ENCODE data around the gene ALOX5. TPM values are rescaled to one million over a fixed set of nuclear protein-coding genes. Genes with fewer than 3 reads are reported as not detected.

The ALOX5 gene
- total RNA-seq, 1 experiment from 2014 or later = not detected

- Histone ChIP-seq H3K9me3 (ENCODE audit: low read depth, low read length, poor library complexity, severe bottlenecking) (no peaks in the 10 kb centered on the region), H3K4me1 (ENCODE audit: insufficient read depth, low read length, poor library complexity, severe bottlenecking) (no peaks in the 10 kb centered on the region), H3K27me3 (replicated peaks; ENCODE audit: insufficient read depth, low read depth, low read length, poor library complexity) (peaks cover 24% of the 10 kb centered on the region), H3K36me3 (ENCODE audit: insufficient read depth, low read length, poor library complexity, severe bottlenecking) (no peaks in the 10 kb centered on the region), H3K4me3 (ENCODE audit: low read depth, low read length, poor library complexity, severe bottlenecking) (no peak overlapping the region), H3K27ac (ENCODE audit: low read depth, low read length, poor library complexity, severe bottlenecking) (no peak overlapping the region)
- POLR2A ChIA-PET (ENCODE audit: low non-redundant PET) = no interaction called here
- BruUV-seq (replicated peaks) = no TSS peak
- TF ChIP-seq CTCF (conservative IDR thresholded peaks at IDR 0.05; ENCODE audit: low read depth, low read length) = no peak
- DNase-seq (ENCODE audit: low spot score) = no peak
- intact Hi-C loops (cut with micrococcal nuclease; ENCODE audit: unreplicated experiment) = no loop called here
- CTCF ChIA-PET = no interaction called here
These were observed 6.0 kb downstream of the ALOX5 start for GRCh38 chr10:45379891-45380540.

GRCh38 chr10:45380903-45381620 lies 7.0 kb downstream of the ALOX5 start:
- ChIA-PET CTCF (no interaction called here), POLR2A (ENCODE audit: low non-redundant PET) (interaction anchor here (0.6 kb wide), 1 partner anchor 142 kb away, joined by 3 read pairs; no protein-coding TSS in a partner anchor)
- no TSS peak for BruUV-seq (replicated peaks)
- no peak for DNase-seq (ENCODE audit: low spot score)
- Histone ChIP-seq H3K36me3 (ENCODE audit: insufficient read depth, low read length, poor library complexity, severe bottlenecking) (no peaks in the 10 kb centered on the region), H3K27me3 (replicated peaks; ENCODE audit: insufficient read depth, low read depth, low read length, poor library complexity) (peaks cover 14% of the 10 kb centered on the region), H3K27ac (ENCODE audit: low read depth, low read length, poor library complexity, severe bottlenecking) (no peak overlapping the region), H3K9me3 (ENCODE audit: low read depth, low read length, poor library complexity, severe bottlenecking) (no peaks in the 10 kb centered on the region), H3K4me1 (ENCODE audit: insufficient read depth, low read length, poor library complexity, severe bottlenecking) (no peaks in the 10 kb centered on the region), H3K4me3 (ENCODE audit: low read depth, low read length, poor library complexity, severe bottlenecking) (no peak overlapping the region)
- intact Hi-C loops (cut with micrococcal nuclease; ENCODE audit: unreplicated experiment) = no loop called here
- TF ChIP-seq CTCF (conservative IDR thresholded peaks at IDR 0.05; ENCODE audit: low read depth, low read length) (no peak), EZH2 (IDR thresholded peaks at IDR 0.05; ENCODE audit: borderline replicate concordance, low read depth, low read length, poor library complexity, severe bottlenecking) (no peak)

- Histone ChIP-seq H3K4me1 (ENCODE audit: insufficient read depth, low read length, poor library complexity, severe bottlenecking) (no peaks in the 10 kb centered on the region), H3K4me3 (ENCODE audit: low read depth, low read length, poor library complexity, severe bottlenecking) (no peak overlapping the region), H3K27me3 (replicated peaks; ENCODE audit: insufficient read depth, low read depth, low read length, poor library complexity) (peaks cover under 1% of the 10 kb centered on the region), H3K27ac (ENCODE audit: low read depth, low read length, poor library complexity, severe bottlenecking) (no peak overlapping the region), H3K9me3 (ENCODE audit: low read depth, low read length, poor library complexity, severe bottlenecking) (no peaks in the 10 kb centered on the region), H3K36me3 (ENCODE audit: insufficient read depth, low read length, poor library complexity, severe bottlenecking) (no peaks in the 10 kb centered on the region)
- CTCF ChIA-PET = no interaction called here
- no peak for DNase-seq (ENCODE audit: low spot score)
- no TSS peak for BruUV-seq (replicated peaks)
- TF ChIP-seq CTCF (conservative IDR thresholded peaks at IDR 0.05; ENCODE audit: low read depth, low read length) (no peak), EZH2 (IDR thresholded peaks at IDR 0.05; ENCODE audit: borderline replicate concordance, low read depth, low read length, poor library complexity, severe bottlenecking) (no peak)
- POLR2A ChIA-PET (ENCODE audit: low non-redundant PET) = no interaction called here
- intact Hi-C loops (cut with micrococcal nuclease; ENCODE audit: unreplicated experiment) = no loop called here
These were observed 8.6 kb downstream of the ALOX5 start for GRCh38 chr10:45382591-45382990.
